Measurements from ENCODE around the gene HDAC1. TPM values are rescaled to one million over a fixed set of nuclear protein-coding genes. Genes with fewer than 3 reads are reported as not detected.

Gene HDAC1
- total and polyA plus RNA-seq, 10 of the 15 experiments (the other 5 are each of a cell fraction or from before 2014, with no cell fraction given): 147 to 331 (median 168) TPM

GRCh38 chr1:32334274-32334861 lies 42.5 kb downstream of the HDAC1 start (continued):
- TF ChIP-seq, protein P1, sequence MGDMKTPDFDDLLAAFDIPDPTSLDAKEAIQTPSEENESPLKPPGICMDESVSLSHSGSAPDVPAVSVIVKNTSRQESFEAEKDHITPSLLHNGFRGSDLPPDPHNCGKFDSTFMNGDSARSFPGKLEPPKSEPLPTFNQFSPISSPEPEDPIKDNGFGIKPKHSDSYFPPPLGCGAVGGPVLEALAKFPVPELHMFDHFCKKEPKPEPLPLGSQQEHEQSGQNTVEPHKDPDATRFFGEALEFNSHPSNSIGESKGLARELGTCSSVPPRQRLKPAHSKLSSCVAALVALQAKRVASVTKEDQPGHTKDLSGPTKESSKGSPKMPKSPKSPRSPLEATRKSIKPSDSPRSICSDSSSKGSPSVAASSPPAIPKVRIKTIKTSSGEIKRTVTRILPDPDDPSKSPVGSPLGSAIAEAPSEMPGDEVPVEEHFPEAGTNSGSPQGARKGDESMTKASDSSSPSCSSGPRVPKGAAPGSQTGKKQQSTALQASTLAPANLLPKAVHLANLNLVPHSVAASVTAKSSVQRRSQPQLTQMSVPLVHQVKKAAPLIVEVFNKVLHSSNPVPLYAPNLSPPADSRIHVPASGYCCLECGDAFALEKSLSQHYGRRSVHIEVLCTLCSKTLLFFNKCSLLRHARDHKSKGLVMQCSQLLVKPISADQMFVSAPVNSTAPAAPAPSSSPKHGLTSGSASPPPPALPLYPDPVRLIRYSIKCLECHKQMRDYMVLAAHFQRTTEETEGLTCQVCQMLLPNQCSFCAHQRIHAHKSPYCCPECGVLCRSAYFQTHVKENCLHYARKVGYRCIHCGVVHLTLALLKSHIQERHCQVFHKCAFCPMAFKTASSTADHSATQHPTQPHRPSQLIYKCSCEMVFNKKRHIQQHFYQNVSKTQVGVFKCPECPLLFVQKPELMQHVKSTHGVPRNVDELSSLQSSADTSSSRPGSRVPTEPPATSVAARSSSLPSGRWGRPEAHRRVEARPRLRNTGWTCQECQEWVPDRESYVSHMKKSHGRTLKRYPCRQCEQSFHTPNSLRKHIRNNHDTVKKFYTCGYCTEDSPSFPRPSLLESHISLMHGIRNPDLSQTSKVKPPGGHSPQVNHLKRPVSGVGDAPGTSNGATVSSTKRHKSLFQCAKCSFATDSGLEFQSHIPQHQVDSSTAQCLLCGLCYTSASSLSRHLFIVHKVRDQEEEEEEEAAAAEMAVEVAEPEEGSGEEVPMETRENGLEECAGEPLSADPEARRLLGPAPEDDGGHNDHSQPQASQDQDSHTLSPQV (IDR thresholded peaks at IDR 0.05): no peak
- TF ChIP-seq TAF1 (IDR thresholded peaks at IDR 0.05; ENCODE audit: borderline replicate concordance, low read depth, low read length) (no peak), KAT2A (conservative IDR thresholded peaks at IDR 0.05; ENCODE audit: control insufficient read depth, low read depth, low read length) (no peak), CREB1 (IDR thresholded peaks at IDR 0.05; ENCODE audit: low read depth) (no peak), IKZF2 (IDR thresholded peaks at IDR 0.05) (no peak), POU2F2 (IDR thresholded peaks at IDR 0.05; ENCODE audit: borderline replicate concordance, low read depth, low read length) (peak; percentile 10; the same call in 1 of the 3 replicates), ZNF384 (IDR thresholded peaks at IDR 0.05; ENCODE audit: borderline replicate concordance, low read depth, low read length) (no peak), ZNF207 (IDR thresholded peaks at IDR 0.05; ENCODE audit: borderline replicate concordance) (no peak), RFX5 (IDR thresholded peaks at IDR 0.05; ENCODE audit: low read depth, low read length) (no peak), MTA3 (IDR thresholded peaks at IDR 0.05; ENCODE audit: borderline replicate concordance, low read length) (peak; percentile 79; the same call in 1 of the 2 replicates), TBL1XR1 (IDR thresholded peaks at IDR 0.05; ENCODE audit: low read depth, low read length) (no peak), PRDM15 (CRISPR knock-in tag; IDR thresholded peaks at IDR 0.05) (no peak), PAX5 (IDR thresholded peaks at IDR 0.05; ENCODE audit: borderline replicate concordance, low read depth, low read length) (no peak), SMAD1 (IDR thresholded peaks at IDR 0.05; ENCODE audit: low read depth, partially characterized antibody) (no peak), CHD2 (IDR thresholded peaks at IDR 0.05; ENCODE audit: borderline replicate concordance, low read depth, low read length) (no peak), POLR2AphosphoS5 (IDR thresholded peaks at IDR 0.05; ENCODE audit: low read length) (peak; percentile 88), LARP7 (IDR thresholded peaks at IDR 0.05) (no peak)
- TF ChIP-seq, protein P2, sequence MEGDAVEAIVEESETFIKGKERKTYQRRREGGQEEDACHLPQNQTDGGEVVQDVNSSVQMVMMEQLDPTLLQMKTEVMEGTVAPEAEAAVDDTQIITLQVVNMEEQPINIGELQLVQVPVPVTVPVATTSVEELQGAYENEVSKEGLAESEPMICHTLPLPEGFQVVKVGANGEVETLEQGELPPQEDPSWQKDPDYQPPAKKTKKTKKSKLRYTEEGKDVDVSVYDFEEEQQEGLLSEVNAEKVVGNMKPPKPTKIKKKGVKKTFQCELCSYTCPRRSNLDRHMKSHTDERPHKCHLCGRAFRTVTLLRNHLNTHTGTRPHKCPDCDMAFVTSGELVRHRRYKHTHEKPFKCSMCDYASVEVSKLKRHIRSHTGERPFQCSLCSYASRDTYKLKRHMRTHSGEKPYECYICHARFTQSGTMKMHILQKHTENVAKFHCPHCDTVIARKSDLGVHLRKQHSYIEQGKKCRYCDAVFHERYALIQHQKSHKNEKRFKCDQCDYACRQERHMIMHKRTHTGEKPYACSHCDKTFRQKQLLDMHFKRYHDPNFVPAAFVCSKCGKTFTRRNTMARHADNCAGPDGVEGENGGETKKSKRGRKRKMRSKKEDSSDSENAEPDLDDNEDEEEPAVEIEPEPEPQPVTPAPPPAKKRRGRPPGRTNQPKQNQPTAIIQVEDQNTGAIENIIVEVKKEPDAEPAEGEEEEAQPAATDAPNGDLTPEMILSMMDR (IDR thresholded peaks at IDR 0.05 in 2 of 3, conservative IDR thresholded peaks at IDR 0.05 in 1 of 3; ENCODE audit: control insufficient read depth in 2 of 3, extremely low read depth in 1 of 3, insufficient read depth in 1 of 3, low read depth in 3 of 3, low read length in 3 of 3): no peak

Measured in GM12878 (cell line).